ENCODE measurements around the gene ELP4.

- TF ChIP-seq CTCF (IDR thresholded peaks at IDR 0.05; ENCODE audit: borderline replicate concordance, extremely low read depth, low read length, poor library complexity, severe bottlenecking) (no peak), EZH2 (IDR thresholded peaks at IDR 0.05; ENCODE audit: borderline replicate concordance, low read depth, low read length, severe bottlenecking) (no peak)
These were observed 2.5 kb downstream of the ELP4 start for GRCh38 chr11:31512117-31512516.
